ENCODE results near the gene KCNH3.

GRCh38 chr12:49507139-49507538, 31.7 kb upstream of the KCNH3 start:
- TF ChIP-seq CTCF (IDR thresholded peaks at IDR 0.05): no peak
- TF ChIP-seq POLR2A (IDR thresholded peaks at IDR 0.05): no peak

All from thyroid gland (tissue), 4 donors.